ENCODE measurements around the gene HDAC9.

Gene HDAC9

GRCh38 chr7:18828260-18828993 is 332.9 kb downstream of the HDAC9 start:
- TF ChIP-seq, protein P1, sequence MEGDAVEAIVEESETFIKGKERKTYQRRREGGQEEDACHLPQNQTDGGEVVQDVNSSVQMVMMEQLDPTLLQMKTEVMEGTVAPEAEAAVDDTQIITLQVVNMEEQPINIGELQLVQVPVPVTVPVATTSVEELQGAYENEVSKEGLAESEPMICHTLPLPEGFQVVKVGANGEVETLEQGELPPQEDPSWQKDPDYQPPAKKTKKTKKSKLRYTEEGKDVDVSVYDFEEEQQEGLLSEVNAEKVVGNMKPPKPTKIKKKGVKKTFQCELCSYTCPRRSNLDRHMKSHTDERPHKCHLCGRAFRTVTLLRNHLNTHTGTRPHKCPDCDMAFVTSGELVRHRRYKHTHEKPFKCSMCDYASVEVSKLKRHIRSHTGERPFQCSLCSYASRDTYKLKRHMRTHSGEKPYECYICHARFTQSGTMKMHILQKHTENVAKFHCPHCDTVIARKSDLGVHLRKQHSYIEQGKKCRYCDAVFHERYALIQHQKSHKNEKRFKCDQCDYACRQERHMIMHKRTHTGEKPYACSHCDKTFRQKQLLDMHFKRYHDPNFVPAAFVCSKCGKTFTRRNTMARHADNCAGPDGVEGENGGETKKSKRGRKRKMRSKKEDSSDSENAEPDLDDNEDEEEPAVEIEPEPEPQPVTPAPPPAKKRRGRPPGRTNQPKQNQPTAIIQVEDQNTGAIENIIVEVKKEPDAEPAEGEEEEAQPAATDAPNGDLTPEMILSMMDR (IDR thresholded peaks at IDR 0.05; ENCODE audit: control insufficient read depth, insufficient read depth, low read depth, low read length, missing control alignments) = no peak
- H3K4me3 ChIP-seq (ENCODE audit: control insufficient read depth, low read depth, low read length) = no peak overlapping the region
- DNase-seq (ENCODE audit: low read depth) = no peak

DNA sequence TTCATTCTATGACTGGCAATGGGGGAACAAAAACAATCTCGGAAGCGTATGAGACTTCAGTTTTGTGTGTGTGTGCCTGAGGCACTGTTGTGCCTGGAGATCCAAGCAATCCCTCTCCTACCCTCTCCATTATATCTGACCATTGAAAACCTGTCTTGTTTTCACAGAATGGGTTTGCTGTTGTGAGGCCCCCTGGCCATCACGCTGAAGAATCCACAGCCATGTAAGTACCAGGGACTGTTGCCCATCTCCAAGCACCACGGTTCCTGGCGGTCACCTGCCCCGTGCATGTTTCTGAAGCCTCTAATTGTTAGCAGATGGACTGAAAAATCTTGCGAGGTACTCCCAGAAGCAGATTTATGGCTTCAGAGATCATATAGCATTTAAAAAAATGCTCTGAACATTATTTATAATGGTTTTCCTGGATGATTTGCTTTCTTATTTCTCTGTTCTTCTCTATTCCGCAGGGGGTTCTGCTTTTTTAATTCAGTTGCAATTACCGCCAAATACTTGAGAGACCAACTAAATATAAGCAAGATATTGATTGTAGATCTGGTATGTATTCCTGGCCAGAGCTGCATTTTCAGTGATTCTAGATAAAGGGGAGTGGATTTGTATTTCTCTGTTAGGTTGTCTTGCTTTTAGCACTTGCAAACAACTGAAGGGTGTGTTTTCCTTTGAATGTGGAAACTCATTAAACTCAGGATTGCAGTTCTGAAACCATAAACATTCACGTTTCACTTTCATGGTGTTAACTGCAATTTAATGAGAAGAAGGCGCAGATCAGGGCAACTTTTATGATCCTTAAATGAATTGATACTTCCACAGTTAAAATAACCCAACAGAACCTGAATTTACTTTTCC is 333.7 kb downstream of the HDAC9 start:
- no peak overlapping the region for H3K4me3 ChIP-seq (ENCODE audit: control insufficient read depth, low read depth, low read length)
- TF ChIP-seq, protein P1 (IDR thresholded peaks at IDR 0.05; ENCODE audit: control insufficient read depth, insufficient read depth, low read depth, low read length, missing control alignments) = no peak
- DNase-seq (ENCODE audit: low read depth) = no peak

- TF ChIP-seq, protein P1 (IDR thresholded peaks at IDR 0.05; ENCODE audit: control insufficient read depth, insufficient read depth, low read depth, low read length, missing control alignments) = no peak
- no peak overlapping the region for H3K4me3 ChIP-seq (ENCODE audit: control insufficient read depth, low read depth, low read length)
- peak; percentile 48 for DNase-seq (ENCODE audit: low read depth)
Observed at GRCh38 chr7:18829858-18830285, 334.3 kb downstream of the HDAC9 start.

- DNase-seq (ENCODE audit: low read depth) = no peak
- TF ChIP-seq, protein P1 (IDR thresholded peaks at IDR 0.05; ENCODE audit: control insufficient read depth, insufficient read depth, low read depth, low read length, missing control alignments) = no peak
- H3K4me3 ChIP-seq (ENCODE audit: control insufficient read depth, low read depth, low read length) = no peak overlapping the region
Observed at GRCh38 chr7:18831419-18831818, 335.9 kb downstream of the HDAC9 start.

DNA sequence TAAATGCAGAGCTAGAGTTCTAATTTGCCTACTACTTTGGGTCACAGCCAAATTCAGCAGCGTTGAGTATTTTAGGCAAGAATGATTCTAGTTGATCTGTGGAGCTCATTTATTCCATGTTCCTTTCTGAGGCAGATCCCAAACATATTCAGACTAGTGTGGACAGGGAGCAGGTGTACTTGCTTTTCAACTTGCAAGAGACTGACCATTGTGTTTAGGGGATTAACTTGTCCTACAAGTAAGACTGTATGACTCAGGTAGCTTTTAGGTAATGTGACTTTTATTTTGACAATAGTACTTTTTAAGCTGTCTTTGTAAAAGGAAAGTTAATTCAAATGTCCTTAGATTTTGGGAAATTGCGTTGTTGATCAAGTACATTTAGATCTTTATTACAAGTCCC is 336.4 kb downstream of the HDAC9 start:
- no peak for DNase-seq (ENCODE audit: low read depth)
- TF ChIP-seq, protein P1 (IDR thresholded peaks at IDR 0.05; ENCODE audit: control insufficient read depth, insufficient read depth, low read depth, low read length, missing control alignments) = no peak
- no peak overlapping the region for H3K4me3 ChIP-seq (ENCODE audit: control insufficient read depth, low read depth, low read length)

GRCh38 chr7:18834577-18834976 is 339.0 kb downstream of the HDAC9 start:
- TF ChIP-seq, protein P1 (IDR thresholded peaks at IDR 0.05; ENCODE audit: control insufficient read depth, insufficient read depth, low read depth, low read length, missing control alignments) = no peak
- H3K4me3 ChIP-seq (ENCODE audit: control insufficient read depth, low read depth, low read length) = no peak overlapping the region

More at GRCh38 chr7:18834577-18834976, 339.0 kb downstream of the HDAC9 start:
- no peak for DNase-seq (ENCODE audit: low read depth)
